Calu3 (cell line): Measurements from ENCODE around the gene HSBP1L1. TPM values are rescaled to one million over a fixed set of nuclear protein-coding genes. Genes with fewer than 3 reads are reported as not detected.

Source experiments
- BruUV-seq: library from RNA; stranded (reverse); fragments of 400-500 nt; replicated peaks from 2 replicates; lab custom pipeline; 2021; lab: Mats Ljungman, UMichigan
- CTCF ChIA-PET: fragments of 300-600 bp; sonication (Branson Sonifier 250); formaldehyde crosslinking; loops from one replicate; lab custom pipeline; 2022; ENCODE audit warnings: antibody characterized with exemption; lab: Charles Lee
- DNase-seq: peaks from one replicate; pipeline ENCODE4 v3.0.0; 2022
- H3K27ac Mint-ChIP-seq: one replicate; pipeline ENCODE4 v1.8.0; 2022; ENCODE audit warnings: mixed read lengths; ENCODE audit not compliant: unreplicated experiment
- H3K27me3 Mint-ChIP-seq: one replicate; pipeline ENCODE4 v1.8.0; 2022; ENCODE audit warnings: mixed read lengths; ENCODE audit not compliant: unreplicated experiment
- H3K36me3 Mint-ChIP-seq: one replicate; pipeline ENCODE4 v1.8.0; 2022; ENCODE audit warnings: mild to moderate bottlenecking, moderate library complexity, mixed read lengths; ENCODE audit not compliant: insufficient read depth, unreplicated experiment
- H3K4me1 Mint-ChIP-seq: one replicate; pipeline ENCODE4 v1.8.0; 2022; ENCODE audit warnings: mild to moderate bottlenecking, low read depth, mixed read lengths; ENCODE audit not compliant: unreplicated experiment
- H3K4me3 Mint-ChIP-seq: one replicate; pipeline ENCODE4 v1.8.0; 2022; ENCODE audit warnings: mild to moderate bottlenecking, low read depth, moderate library complexity, mixed read lengths; ENCODE audit not compliant: unreplicated experiment
- H3K9me3 Mint-ChIP-seq: one replicate; pipeline ENCODE4 v1.8.0; 2022; ENCODE audit warnings: low read depth, mixed read lengths; ENCODE audit not compliant: unreplicated experiment
- intact Hi-C: fragments of 100-400 bp; cut with micrococcal nuclease; formaldehyde crosslinking; loops from one replicate; pipeline ENCODE4 v1.10.0; 2022; ENCODE audit not compliant: unreplicated experiment
- total RNA-seq: library from RNA; stranded (reverse); gene quantifications from 2 replicates; pipeline ENCODE4 v1.2.3, GENCODE V29; 2022
- TF ChIP-seq, protein P1 (sequence below): fragments of 200-600 bp; IDR thresholded peaks from one replicate; pipeline ENCODE4 v1.8.0; 2022; ENCODE audit warnings: antibody characterized with exemption; ENCODE audit not compliant: unreplicated experiment

Gene HSBP1L1
- total RNA-seq, 1 experiment from 2014 or later, result 18.8 TPM

DNA sequence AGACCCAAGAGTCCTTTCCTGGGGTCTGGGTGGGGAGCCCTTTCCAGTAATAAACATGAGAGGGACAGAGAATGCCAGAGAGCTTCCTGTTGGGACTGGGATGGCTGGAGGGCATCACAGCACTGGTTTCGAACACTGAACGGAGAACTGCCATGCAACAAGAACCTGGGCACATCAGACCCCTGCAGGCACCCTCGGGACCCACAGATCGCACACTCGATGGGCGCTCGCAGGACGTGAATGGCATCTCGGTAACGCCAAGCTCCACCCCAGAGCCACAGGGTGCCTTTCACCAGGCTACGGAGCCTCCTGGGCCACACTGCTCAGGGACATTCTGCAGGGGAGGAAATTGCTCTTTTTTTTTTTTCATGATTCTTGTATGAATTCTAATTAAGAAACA lies 38.1 kb upstream of the HSBP1L1 start:
- no peak overlapping the region for H3K4me3 Mint-ChIP-seq
- CTCF ChIA-PET, result no interaction called here
- H3K9me3 Mint-ChIP-seq, result peaks cover 11% of the 10 kb centered on the region
- TF ChIP-seq, protein P1, sequence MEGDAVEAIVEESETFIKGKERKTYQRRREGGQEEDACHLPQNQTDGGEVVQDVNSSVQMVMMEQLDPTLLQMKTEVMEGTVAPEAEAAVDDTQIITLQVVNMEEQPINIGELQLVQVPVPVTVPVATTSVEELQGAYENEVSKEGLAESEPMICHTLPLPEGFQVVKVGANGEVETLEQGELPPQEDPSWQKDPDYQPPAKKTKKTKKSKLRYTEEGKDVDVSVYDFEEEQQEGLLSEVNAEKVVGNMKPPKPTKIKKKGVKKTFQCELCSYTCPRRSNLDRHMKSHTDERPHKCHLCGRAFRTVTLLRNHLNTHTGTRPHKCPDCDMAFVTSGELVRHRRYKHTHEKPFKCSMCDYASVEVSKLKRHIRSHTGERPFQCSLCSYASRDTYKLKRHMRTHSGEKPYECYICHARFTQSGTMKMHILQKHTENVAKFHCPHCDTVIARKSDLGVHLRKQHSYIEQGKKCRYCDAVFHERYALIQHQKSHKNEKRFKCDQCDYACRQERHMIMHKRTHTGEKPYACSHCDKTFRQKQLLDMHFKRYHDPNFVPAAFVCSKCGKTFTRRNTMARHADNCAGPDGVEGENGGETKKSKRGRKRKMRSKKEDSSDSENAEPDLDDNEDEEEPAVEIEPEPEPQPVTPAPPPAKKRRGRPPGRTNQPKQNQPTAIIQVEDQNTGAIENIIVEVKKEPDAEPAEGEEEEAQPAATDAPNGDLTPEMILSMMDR, result no peak
- no peaks in the 10 kb centered on the region for H3K4me1 Mint-ChIP-seq
- peaks cover 12% of the 10 kb centered on the region for H3K36me3 Mint-ChIP-seq
- H3K27ac Mint-ChIP-seq, result no peak overlapping the region
- no TSS peak for BruUV-seq
- no peak for DNase-seq
- no peaks in the 10 kb centered on the region for H3K27me3 Mint-ChIP-seq
- intact Hi-C loops, result no loop called here

DNA sequence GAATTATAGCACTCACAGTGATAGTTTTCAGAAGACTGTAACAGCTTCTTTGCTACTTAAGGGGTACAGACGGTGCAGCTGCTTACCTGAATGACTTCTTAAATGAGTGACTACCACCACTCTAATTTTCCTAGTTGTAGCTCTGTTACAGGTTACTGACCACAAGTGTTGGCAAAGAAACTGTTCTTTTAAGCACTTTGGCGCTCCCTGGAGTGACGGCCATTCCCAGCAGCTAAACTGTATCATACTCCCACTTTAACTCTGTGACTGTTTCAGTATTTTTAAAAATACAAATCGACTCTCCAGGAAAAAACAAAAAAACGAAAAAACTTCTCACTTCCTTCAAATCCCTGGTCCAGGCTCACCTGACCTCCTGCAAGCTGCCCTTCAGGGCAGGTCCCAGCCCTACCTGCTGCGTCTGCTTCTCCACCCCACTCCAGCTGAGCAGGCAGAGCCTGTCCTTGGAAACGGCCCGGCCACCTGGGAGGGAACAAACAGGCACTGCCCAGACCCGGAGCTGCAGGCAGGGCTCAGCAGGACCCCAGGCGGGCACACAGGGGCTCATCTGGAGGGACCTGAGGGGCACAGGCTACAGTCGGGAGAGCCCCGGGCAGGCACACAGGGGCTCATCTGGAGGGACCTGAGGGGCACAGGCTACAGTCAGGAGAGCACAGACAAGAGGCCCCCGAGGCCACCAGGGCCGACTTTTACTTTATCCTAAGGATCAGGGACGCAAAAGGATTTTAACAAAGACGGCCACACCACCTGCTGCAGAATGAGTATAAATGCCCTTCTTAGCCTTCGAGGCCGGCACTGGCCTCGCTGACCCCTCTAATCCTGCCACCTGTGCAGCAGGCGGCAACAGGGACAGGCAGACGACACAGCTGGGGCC lies 37.5 kb upstream of the HSBP1L1 start:
- TF ChIP-seq, protein P1, result no peak
- H3K4me1 Mint-ChIP-seq, result no peaks in the 10 kb centered on the region
- CTCF ChIA-PET, result no interaction called here
- H3K9me3 Mint-ChIP-seq, result peaks cover 13% of the 10 kb centered on the region
- DNase-seq, result no peak
- no TSS peak for BruUV-seq
- H3K36me3 Mint-ChIP-seq, result peaks cover 12% of the 10 kb centered on the region
- H3K27me3 Mint-ChIP-seq, result no peaks in the 10 kb centered on the region
- intact Hi-C loops, result no loop called here
- no peak overlapping the region for H3K4me3 Mint-ChIP-seq
- H3K27ac Mint-ChIP-seq, result no peak overlapping the region

DNA sequence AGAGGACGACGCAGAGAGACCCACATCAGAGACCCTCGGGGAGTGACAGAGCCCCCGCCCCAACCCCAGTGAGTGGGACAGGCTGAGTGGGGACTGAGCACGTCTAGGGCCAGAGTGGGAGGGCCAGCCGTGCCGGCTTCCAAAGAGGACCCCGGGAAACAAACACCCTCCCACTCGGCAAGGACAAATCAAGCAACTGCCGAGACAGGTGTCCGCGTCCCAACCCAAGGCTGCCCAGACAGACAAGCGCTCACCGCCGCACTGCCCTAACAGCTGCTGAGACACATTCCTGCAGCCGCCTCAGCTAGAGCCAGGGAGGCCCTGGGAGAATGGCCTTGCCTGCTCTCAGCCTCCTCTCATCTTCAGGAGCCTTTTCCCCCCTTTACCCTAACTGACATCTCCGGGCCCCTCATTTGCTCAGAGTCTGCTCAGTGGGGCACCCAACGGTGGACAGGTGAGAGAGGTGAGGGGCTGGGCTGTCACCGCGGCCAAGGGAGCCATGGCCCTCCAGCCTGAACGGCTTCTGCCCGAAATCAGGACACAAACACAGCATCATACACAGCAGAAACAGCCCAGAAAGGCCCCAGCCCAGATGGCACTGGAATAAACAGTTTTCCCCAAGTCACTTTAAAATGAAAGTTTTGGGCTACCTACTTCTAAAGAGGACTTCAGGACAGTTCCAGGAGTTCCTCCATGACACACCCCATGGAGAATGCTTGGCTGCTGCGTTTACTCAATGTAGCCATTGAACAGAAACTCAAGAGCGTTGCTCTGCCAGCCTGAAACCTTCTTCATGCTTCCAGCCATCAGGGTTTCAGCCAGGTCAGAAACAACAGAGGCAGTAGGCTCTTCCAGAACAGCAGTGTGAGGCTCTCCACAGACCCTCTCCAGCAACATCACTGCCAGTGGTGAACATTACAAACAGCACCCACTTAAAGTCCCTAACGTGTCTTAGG lies 36.6 kb upstream of the HSBP1L1 start:
- H3K4me3 Mint-ChIP-seq, result no peak overlapping the region
- H3K27me3 Mint-ChIP-seq, result no peaks in the 10 kb centered on the region
- H3K9me3 Mint-ChIP-seq, result peaks cover 17% of the 10 kb centered on the region
- CTCF ChIA-PET, result no interaction called here
- no TSS peak for BruUV-seq
- H3K36me3 Mint-ChIP-seq, result peaks cover 12% of the 10 kb centered on the region
- H3K27ac Mint-ChIP-seq, result no peak overlapping the region
- TF ChIP-seq, protein P1, result no peak
- DNase-seq, result no peak
- intact Hi-C loops, result no loop called here
- no peaks in the 10 kb centered on the region for H3K4me1 Mint-ChIP-seq

DNA sequence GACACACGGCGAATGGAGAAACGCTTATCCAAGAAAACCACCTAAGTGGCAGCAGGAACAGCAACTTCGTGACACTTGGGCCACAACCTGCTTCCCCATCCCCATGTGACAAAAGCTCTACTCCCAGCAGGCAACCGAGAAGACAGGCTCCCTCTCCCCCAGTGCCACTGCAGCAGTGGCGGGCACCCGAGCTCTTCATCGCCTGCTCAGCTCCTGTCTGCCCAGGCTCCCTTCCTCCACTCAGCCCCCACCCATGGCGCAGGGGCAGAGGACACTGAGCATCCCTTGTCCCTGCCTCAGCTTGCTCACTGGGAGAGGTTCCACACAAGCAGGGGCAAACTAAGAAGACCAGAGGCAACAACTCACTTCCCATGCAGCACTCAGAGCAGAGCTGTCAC lies 35.9 kb upstream of the HSBP1L1 start:
- H3K9me3 Mint-ChIP-seq, result peaks cover 17% of the 10 kb centered on the region

More for the DNA sequence above, 35.9 kb upstream of the HSBP1L1 start:
- peaks cover 12% of the 10 kb centered on the region for H3K36me3 Mint-ChIP-seq
- BruUV-seq, result no TSS peak
- CTCF ChIA-PET, result no interaction called here
- no peak for DNase-seq
- H3K4me1 Mint-ChIP-seq, result no peaks in the 10 kb centered on the region
- H3K27ac Mint-ChIP-seq, result no peak overlapping the region
- no peaks in the 10 kb centered on the region for H3K27me3 Mint-ChIP-seq
- TF ChIP-seq, protein P1, result no peak
- no peak overlapping the region for H3K4me3 Mint-ChIP-seq
- intact Hi-C loops, result no loop called here
